ENCODE measurements around the gene ARMC2.

DNA sequence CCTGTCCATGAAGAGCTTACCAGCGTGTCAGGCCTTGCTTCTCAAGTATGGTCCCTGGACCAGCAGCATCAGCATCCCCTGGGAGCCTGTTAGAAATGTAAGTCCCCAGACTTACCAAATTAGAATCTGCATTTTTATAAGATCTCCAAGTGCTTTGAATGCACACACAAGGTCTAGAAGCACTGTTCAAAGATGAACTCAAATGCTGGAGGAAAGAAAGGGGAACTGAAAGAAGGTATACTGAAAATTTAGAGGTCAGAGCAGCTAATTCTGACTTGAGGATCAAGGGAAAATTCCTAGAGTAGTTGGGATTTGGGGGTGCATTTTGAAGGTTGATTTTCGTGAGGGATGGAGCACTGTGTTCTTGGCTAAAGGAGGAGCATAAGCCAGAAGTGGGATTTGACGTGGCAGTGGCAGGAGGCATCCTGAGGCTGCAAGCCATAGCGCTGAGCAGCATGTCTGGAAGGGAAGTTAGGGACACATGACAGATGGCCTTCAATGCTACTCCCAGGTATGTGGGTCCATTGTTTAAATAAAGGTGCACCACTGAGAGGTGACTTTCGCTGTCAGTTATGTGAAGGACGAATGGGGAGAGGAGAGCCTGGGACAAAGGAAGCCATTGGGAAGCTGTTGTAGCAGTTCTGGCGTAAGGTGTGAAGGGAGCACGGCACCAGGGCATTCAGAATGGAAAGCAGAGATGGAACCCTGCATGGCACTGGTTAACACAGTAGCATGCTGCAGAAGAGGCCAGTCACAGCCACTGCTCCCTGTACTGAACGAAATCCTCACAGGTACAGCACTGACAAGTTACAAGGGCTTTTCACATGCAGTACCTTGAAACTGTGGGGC is 36.2 kb downstream of the ARMC2 start:
- TF ChIP-seq CTCF (conservative IDR thresholded peaks at IDR 0.05; ENCODE audit: low read length) (no peak), EZH2phosphoT487 (IDR thresholded peaks at IDR 0.05; ENCODE audit: borderline replicate concordance, low read depth, low read length) (no peak)

Data from OCI-LY7 (cell line).